ENCODE results near the gene SPESP1. TPM values are rescaled to one million over a fixed set of nuclear protein-coding genes. Genes with fewer than 3 reads are reported as not detected.

The SPESP1 gene
- total and polyA plus RNA-seq, 2 donors (not counting 1 experiment from before 2014, with no cell fraction given), result 4.6 to 6.4 TPM

- Histone ChIP-seq H3K79me2 (ENCODE audit: control insufficient read depth, insufficient read depth, low read length) (no peaks in the 10 kb centered on the region), H3K27me3 (ENCODE audit: control insufficient read depth, insufficient read depth, low read length) (no peaks in the 10 kb centered on the region), H3K4me2 (ENCODE audit: extremely low read depth, insufficient read depth, low read length) (no peak overlapping the region), H2AFZ (ENCODE audit: low read length) (no peak overlapping the region), H3K4me3 (replicated peaks in 1 of 4; ENCODE audit: control extremely low read depth in 1 of 4, insufficient read depth in 1 of 4, low read depth in 3 of 4, low read length in 4 of 4) (no peak overlapping the region), H3K9ac (ENCODE audit: insufficient read depth, low read length) (no peak overlapping the region), H3K9me3 (ENCODE audit: control insufficient read depth, insufficient read depth, low read depth, low read length) (no peaks in the 10 kb centered on the region), H3K4me1 (ENCODE audit: control insufficient read depth, extremely low read depth, insufficient read depth, low read length) (no peaks in the 10 kb centered on the region), H3K36me3 (ENCODE audit: control insufficient read depth, insufficient read depth, low read length) (no peaks in the 10 kb centered on the region), H4K20me1 (ENCODE audit: control insufficient read depth, extremely low read depth, insufficient read depth, low read length) (no peaks in the 10 kb centered on the region), H3K27ac (ENCODE audit: insufficient read depth, low read length) (no peak overlapping the region)
- no peak for DNase-seq (ENCODE audit: low read depth in 2 of 2)
- TF ChIP-seq CTCF (conservative IDR thresholded peaks at IDR 0.05 in 1 of 2, IDR thresholded peaks at IDR 0.05 in 1 of 2; ENCODE audit: low read depth in 1 of 2, low read length in 2 of 2), result no peak
- TF ChIP-seq EZH2 (IDR thresholded peaks at IDR 0.05; ENCODE audit: low read length, missing control alignments), result no peak
Observed at GRCh38 chr15:68939501-68939900, 9.2 kb downstream of the SPESP1 start.

- Histone ChIP-seq H3K27me3 (ENCODE audit: control insufficient read depth, insufficient read depth, low read length) (no peaks in the 10 kb centered on the region), H3K36me3 (ENCODE audit: control insufficient read depth, insufficient read depth, low read length) (no peaks in the 10 kb centered on the region), H3K79me2 (ENCODE audit: control insufficient read depth, insufficient read depth, low read length) (no peaks in the 10 kb centered on the region), H3K4me2 (ENCODE audit: extremely low read depth, insufficient read depth, low read length) (no peak overlapping the region), H2AFZ (ENCODE audit: low read length) (no peak overlapping the region), H3K4me3 (replicated peaks in 1 of 4; ENCODE audit: control extremely low read depth in 1 of 4, insufficient read depth in 1 of 4, low read depth in 3 of 4, low read length in 4 of 4) (no peak overlapping the region), H3K27ac (ENCODE audit: insufficient read depth, low read length) (no peak overlapping the region), H3K9me3 (ENCODE audit: control insufficient read depth, insufficient read depth, low read depth, low read length) (no peaks in the 10 kb centered on the region), H4K20me1 (ENCODE audit: control insufficient read depth, extremely low read depth, insufficient read depth, low read length) (no peaks in the 10 kb centered on the region), H3K4me1 (ENCODE audit: control insufficient read depth, extremely low read depth, insufficient read depth, low read length) (no peaks in the 10 kb centered on the region), H3K9ac (ENCODE audit: insufficient read depth, low read length) (no peak overlapping the region)
- TF ChIP-seq EZH2 (IDR thresholded peaks at IDR 0.05; ENCODE audit: low read length, missing control alignments) (no peak), CTCF (conservative IDR thresholded peaks at IDR 0.05 in 1 of 2, IDR thresholded peaks at IDR 0.05 in 1 of 2; ENCODE audit: low read depth in 1 of 2, low read length in 2 of 2) (no peak)
- no peak for DNase-seq (ENCODE audit: low read depth in 2 of 2)
Observed at GRCh38 chr15:68951813-68952212, 21.5 kb downstream of the SPESP1 start.

GRCh38 chr15:68957696-68958095 is 27.4 kb downstream of the SPESP1 start:
- no peak for TF ChIP-seq EZH2 (IDR thresholded peaks at IDR 0.05; ENCODE audit: low read length, missing control alignments)
- no peak for TF ChIP-seq CTCF (conservative IDR thresholded peaks at IDR 0.05 in 1 of 2, IDR thresholded peaks at IDR 0.05 in 1 of 2; ENCODE audit: low read depth in 1 of 2, low read length in 2 of 2)
- Histone ChIP-seq H3K27me3 (ENCODE audit: control insufficient read depth, insufficient read depth, low read length) (no peaks in the 10 kb centered on the region), H3K4me3 (replicated peaks in 1 of 4; ENCODE audit: control extremely low read depth in 1 of 4, insufficient read depth in 1 of 4, low read depth in 3 of 4, low read length in 4 of 4) (no peak overlapping the region), H3K36me3 (ENCODE audit: control insufficient read depth, insufficient read depth, low read length) (no peaks in the 10 kb centered on the region), H3K4me2 (ENCODE audit: extremely low read depth, insufficient read depth, low read length) (no peak overlapping the region), H3K79me2 (ENCODE audit: control insufficient read depth, insufficient read depth, low read length) (no peaks in the 10 kb centered on the region), H2AFZ (ENCODE audit: low read length) (no peak overlapping the region), H4K20me1 (ENCODE audit: control insufficient read depth, extremely low read depth, insufficient read depth, low read length) (no peaks in the 10 kb centered on the region), H3K9ac (ENCODE audit: insufficient read depth, low read length) (no peak overlapping the region), H3K9me3 (ENCODE audit: control insufficient read depth, insufficient read depth, low read depth, low read length) (no peaks in the 10 kb centered on the region), H3K27ac (ENCODE audit: insufficient read depth, low read length) (no peak overlapping the region), H3K4me1 (ENCODE audit: control insufficient read depth, extremely low read depth, insufficient read depth, low read length) (no peaks in the 10 kb centered on the region)
- no peak for DNase-seq (ENCODE audit: low read depth in 2 of 2)
